AG04450 (cell line): ENCODE data around the gene CDYL2. TPM values are rescaled to one million over a fixed set of nuclear protein-coding genes. Genes with fewer than 3 reads are reported as not detected.

Experiments
- CTCF ChIA-PET: fragments of 300-600, 350-600 bp; formaldehyde crosslinking; extraction: SDS; loops from one replicate; lab custom pipeline; 2022; ENCODE audit warnings: antibody characterized with exemption, inconsistent platforms; lab: Charles Lee
- POLR2A ChIA-PET: fragments of 350-600 bp; formaldehyde crosslinking; extraction: SDS; loops from one replicate; lab custom pipeline; 2021; ENCODE audit warnings: antibody characterized with exemption, inconsistent platforms; lab: Yijun Ruan, JAX
- DNase-seq: peaks from one replicate; pipeline ENCODE4 v3.0.0-alpha.2; 2011; ENCODE audit warnings: low read depth, low spot score
- H3K27ac ChIP-seq: one replicate; pipeline ENCODE4 v1.5.1; 2012; ENCODE audit warnings: low read depth, low read length, control low read depth
- H3K27me3 ChIP-seq: one replicate; pipeline ENCODE4 v1.6.0; 2012; ENCODE audit warnings: low read length; ENCODE audit not compliant: control insufficient read depth, insufficient read depth
- H3K4me3 ChIP-seq: 2 replicates; pipeline ENCODE4 v1.5.1; 2011; ENCODE audit warnings: mild to moderate bottlenecking, low read depth, low read length, control low read depth
- H3K9me3 ChIP-seq: 2 replicates; pipeline ENCODE4 v1.5.1; 2012; ENCODE audit warnings: low read length; ENCODE audit not compliant: control insufficient read depth, insufficient read depth
- CTCF ChIP-seq: IDR thresholded peaks from 2 replicates; pipeline ENCODE4 v1.5.1; 2011; ENCODE audit warnings: low read depth, low read length, control low read depth, inconsistent platforms
- polyA plus RNA-seq: library from polyadenylated mRNA; depleted of rRNA; stranded (reverse); fragments of >200 nt; gene quantifications from 2 replicates; pipeline ENCODE4 v1.2.3, GENCODE V29; 2011

CDYL2 gene
- polyA plus RNA-seq, 1 experiment: 2.3 TPM

GRCh38 chr16:80812593-80812992, 8.2 kb upstream of the CDYL2 start:
- CTCF ChIA-PET: interaction anchor here (2.6 kb wide), 1 partner anchor 12 kb away, joined by 12 read pairs; no protein-coding TSS in a partner anchor
- TF ChIP-seq CTCF: no peak
- no peak for DNase-seq
- H3K9me3 ChIP-seq: no peaks in the 10 kb centered on the region
- POLR2A ChIA-PET: no interaction called here
- no peak overlapping the region for H3K4me3 ChIP-seq
- H3K27ac ChIP-seq: no peak overlapping the region
- peaks cover 3% of the 10 kb centered on the region for H3K27me3 ChIP-seq

- H3K27me3 ChIP-seq: no peaks in the 10 kb centered on the region
- ChIA-PET POLR2A (no interaction called here), CTCF (interaction anchor here (0.6 kb wide), 1 partner anchor 16 kb away, joined by 3 read pairs; no protein-coding TSS in a partner anchor)
- H3K4me3 ChIP-seq: no peak overlapping the region
- no peak for DNase-seq
- H3K27ac ChIP-seq: no peak overlapping the region
- TF ChIP-seq CTCF: no peak
- H3K9me3 ChIP-seq: no peaks in the 10 kb centered on the region
Observed at GRCh38 chr16:80809366-80809765, 5.0 kb upstream of the CDYL2 start.

DNA sequence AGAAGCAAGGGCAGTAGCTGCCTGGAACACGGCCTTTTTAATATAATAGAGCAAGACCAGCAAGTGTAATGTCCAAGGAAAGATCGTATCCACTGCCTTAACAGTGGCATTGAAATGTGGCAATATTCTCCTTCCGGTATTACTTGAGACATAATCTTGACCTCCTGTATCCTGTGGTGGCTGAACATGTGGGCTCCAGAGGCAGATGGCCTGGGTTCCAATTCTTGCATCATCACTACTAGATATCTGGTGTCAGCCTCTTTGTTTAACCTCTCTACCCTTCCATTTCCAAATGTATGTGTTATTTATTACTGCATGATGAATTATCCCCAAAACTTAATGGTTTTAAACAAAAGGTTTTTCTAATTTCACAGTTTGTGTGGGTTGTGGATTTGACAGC, 3.5 kb upstream of the CDYL2 start:
- ChIA-PET POLR2A (no interaction called here), CTCF (interaction anchor here (2.3 to 2.9 kb wide), 2 partner anchors 17 to 281 kb away, joined by 11 to 21 read pairs; no protein-coding TSS in a partner anchor)
- Histone ChIP-seq H3K4me3 (no peak overlapping the region), H3K27ac (no peak overlapping the region), H3K9me3 (no peaks in the 10 kb centered on the region), H3K27me3 (no peaks in the 10 kb centered on the region)
- no peak for DNase-seq
- no peak for TF ChIP-seq CTCF

DNA sequence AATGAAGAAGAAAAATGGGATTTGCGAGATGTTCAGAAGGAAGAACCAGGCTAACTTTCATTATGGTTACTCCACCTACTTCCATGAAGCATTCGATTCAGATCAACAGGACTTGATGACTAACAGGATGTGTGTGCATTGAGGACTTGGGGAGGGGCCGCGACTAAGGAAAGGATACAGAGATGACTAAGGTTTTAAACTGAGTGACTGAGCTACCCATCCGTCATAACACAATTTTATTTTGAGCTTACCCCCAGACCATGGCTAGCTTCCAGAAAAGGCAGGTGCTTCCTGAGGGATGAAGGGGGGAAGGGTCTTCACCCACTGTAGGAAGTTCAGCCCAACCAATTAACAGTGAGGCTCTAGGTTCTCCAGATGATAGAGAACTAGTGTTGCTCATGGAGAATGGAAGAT, 2.5 kb upstream of the CDYL2 start:
- no peaks in the 10 kb centered on the region for H3K27me3 ChIP-seq
- ChIA-PET POLR2A (no interaction called here), CTCF (interaction anchor here (2.3 to 2.9 kb wide), 2 partner anchors 18 to 280 kb away, joined by 11 to 21 read pairs; no protein-coding TSS in a partner anchor)
- no peak for TF ChIP-seq CTCF
- no peaks in the 10 kb centered on the region for H3K9me3 ChIP-seq
- DNase-seq: peak; percentile 11
- no peak overlapping the region for H3K4me3 ChIP-seq
- H3K27ac ChIP-seq: no peak overlapping the region

GRCh38 chr16:80806289-80806688, 1.9 kb upstream of the CDYL2 start:
- H3K4me3 ChIP-seq: no peak overlapping the region
- ChIA-PET CTCF (interaction anchor here (2.3 to 2.9 kb wide), 2 partner anchors 18 to 279 kb away, joined by 11 to 21 read pairs; no protein-coding TSS in a partner anchor), POLR2A (no interaction called here)
- TF ChIP-seq CTCF: no peak
- no peak overlapping the region for H3K27ac ChIP-seq
- no peak for DNase-seq
- H3K9me3 ChIP-seq: no peaks in the 10 kb centered on the region
- no peaks in the 10 kb centered on the region for H3K27me3 ChIP-seq
